Measurements from ENCODE around the gene GPR35. TPM values are rescaled to one million over a fixed set of nuclear protein-coding genes. Genes with fewer than 3 reads are reported as not detected.

GPR35 gene
- total RNA-seq, 1 experiment from 2014 or later, result 1.1 TPM

GRCh38 chr2:240637901-240638345 lies 12.6 kb downstream of the GPR35 start:
- DNase-seq (ENCODE audit: low read depth), result no peak

- no peak for DNase-seq (ENCODE audit: low read depth)
Measured at GRCh38 chr2:240638512-240639160, 13.4 kb downstream of the GPR35 start.

GRCh38 chr2:240639566-240639965 lies 14.3 kb downstream of the GPR35 start:
- no peak for DNase-seq (ENCODE audit: low read depth)

- DNase-seq (ENCODE audit: low read depth), result no peak
Measured at GRCh38 chr2:240640939-240641338, 15.7 kb downstream of the GPR35 start.

GRCh38 chr2:240642061-240642805 lies 17.0 kb downstream of the GPR35 start:
- no peak for DNase-seq (ENCODE audit: low read depth)

- no peak for DNase-seq (ENCODE audit: low read depth)
Measured at GRCh38 chr2:240642806-240643092, 17.5 kb downstream of the GPR35 start.

GRCh38 chr2:240643093-240643810 lies 18.0 kb downstream of the GPR35 start:
- DNase-seq (ENCODE audit: low read depth), result no peak

GRCh38 chr2:240643811-240644150 lies 18.5 kb downstream of the GPR35 start:
- no peak for DNase-seq (ENCODE audit: low read depth)

- DNase-seq (ENCODE audit: low read depth), result no peak
Measured at GRCh38 chr2:240644171-240644651, 18.9 kb downstream of the GPR35 start.

- no peak for DNase-seq (ENCODE audit: low read depth)
Measured at GRCh38 chr2:240644859-240645301, 19.6 kb downstream of the GPR35 start.

GRCh38 chr2:240645346-240645745 lies 20.1 kb downstream of the GPR35 start:
- DNase-seq (ENCODE audit: low read depth), result no peak

- DNase-seq (ENCODE audit: low read depth), result no peak
Measured at GRCh38 chr2:240645801-240646175, 20.5 kb downstream of the GPR35 start.

- no peak for DNase-seq (ENCODE audit: low read depth)
Measured at GRCh38 chr2:240646176-240646899, 21.1 kb downstream of the GPR35 start.

- DNase-seq (ENCODE audit: low read depth), result no peak
Measured at GRCh38 chr2:240646900-240647502, 21.7 kb downstream of the GPR35 start.

GRCh38 chr2:240647503-240648154 lies 22.3 kb downstream of the GPR35 start:
- DNase-seq (ENCODE audit: low read depth), result no peak

- DNase-seq (ENCODE audit: low read depth), result no peak
Measured at GRCh38 chr2:240648155-240648649, 22.9 kb downstream of the GPR35 start.

- DNase-seq (ENCODE audit: low read depth), result no peak
Measured at GRCh38 chr2:240648650-240649275, 23.5 kb downstream of the GPR35 start.

- DNase-seq (ENCODE audit: low read depth), result no peak
Measured at GRCh38 chr2:240649331-240649730, 24.1 kb downstream of the GPR35 start.

GRCh38 chr2:240650254-240650965 lies 25.1 kb downstream of the GPR35 start:
- no peak for DNase-seq (ENCODE audit: low read depth)

- no peak for DNase-seq (ENCODE audit: low read depth)
Measured at GRCh38 chr2:240651185-240651584, 25.9 kb downstream of the GPR35 start.

Measured in Daoy (cell line).